Astrocyte (in vitro differentiated cells and primary cell): ENCODE results near the gene PHC3. TPM values are rescaled to one million over a fixed set of nuclear protein-coding genes. Genes with fewer than 3 reads are reported as not detected.

Experiments
- DNase-seq: peaks from one replicate; pipeline ENCODE4 v3.0.0-alpha.2; 2010; ENCODE audit warnings: low read depth
- FAIRE-seq: peaks from 2 replicates; lab custom pipeline; 2011; peaks lifted over from hg19 to GRCh38; lab: Jason Lieb, UNC
- H2AFZ ChIP-seq: 2 replicates; pipeline ENCODE4 v1.6.0; 2012; ENCODE audit warnings: low read depth, low read length, inconsistent platforms
- H3K27ac ChIP-seq: 2 replicates; pipeline ENCODE4 v1.5.1; 2011; ENCODE audit warnings: low read depth, low read length, inconsistent platforms
- H3K27me3 ChIP-seq: 2 replicates; pipeline ENCODE4 v1.6.0; 2011; ENCODE audit warnings: low read length, inconsistent platforms; ENCODE audit not compliant: insufficient read depth
- H3K36me3 ChIP-seq: 2 replicates; pipeline ENCODE4 v1.5.1; 2011; ENCODE audit warnings: low read length, inconsistent platforms; ENCODE audit not compliant: insufficient read depth
- H3K4me1 ChIP-seq: 2 replicates; pipeline ENCODE4 v1.5.1; 2011; ENCODE audit warnings: low read length, inconsistent platforms; ENCODE audit not compliant: insufficient read depth
- H3K4me2 ChIP-seq: 2 replicates; pipeline ENCODE4 v1.6.0; 2012; ENCODE audit warnings: low read length, inconsistent platforms
- H3K4me3 ChIP-seq: 2 replicates; pipeline ENCODE4 v1.5.1; 2011; ENCODE audit warnings: low read depth, mild to moderate bottlenecking, low read length, inconsistent platforms; ENCODE audit not compliant: insufficient read depth
- H3K79me2 ChIP-seq: 2 replicates; pipeline ENCODE4 v1.6.0; 2012; ENCODE audit warnings: mild to moderate bottlenecking, low read length, inconsistent platforms; ENCODE audit not compliant: insufficient read depth
- H3K9ac ChIP-seq: 2 replicates; pipeline ENCODE4 v1.6.0; 2012; ENCODE audit warnings: mild to moderate bottlenecking, low read length, inconsistent platforms
- H3K9me3 ChIP-seq: 2 replicates; pipeline ENCODE4 v1.5.1; 2012; ENCODE audit warnings: low read depth, mild to moderate bottlenecking, low read length, inconsistent platforms; ENCODE audit not compliant: insufficient read depth
- H4K20me1 ChIP-seq: 2 replicates; pipeline ENCODE4 v1.6.0; 2012; ENCODE audit warnings: low read length, inconsistent platforms; ENCODE audit not compliant: insufficient read depth
- H3K27ac Mint-ChIP-seq: one replicate; pipeline ENCODE4 v1.8.0; 2021; ENCODE audit warnings: mild to moderate bottlenecking, mixed read lengths; ENCODE audit not compliant: unreplicated experiment
- H3K27me3 Mint-ChIP-seq: one replicate; pipeline ENCODE4 v1.8.0; 2021; ENCODE audit warnings: low read depth, mixed read lengths; ENCODE audit not compliant: unreplicated experiment
- H3K36me3 Mint-ChIP-seq: one replicate; pipeline ENCODE4 v1.8.0; 2021; ENCODE audit warnings: low read depth, mixed read lengths; ENCODE audit not compliant: unreplicated experiment
- H3K4me1 Mint-ChIP-seq: one replicate; pipeline ENCODE4 v1.8.0; 2021; ENCODE audit warnings: low read depth, mixed read lengths; ENCODE audit not compliant: unreplicated experiment
- H3K4me3 Mint-ChIP-seq: one replicate; pipeline ENCODE4 v1.8.0; 2021; ENCODE audit warnings: mild to moderate bottlenecking, moderate library complexity, mixed read lengths; ENCODE audit not compliant: unreplicated experiment
- H3K9me3 Mint-ChIP-seq: one replicate; pipeline ENCODE4 v1.8.0; 2021; ENCODE audit warnings: mild to moderate bottlenecking, mixed read lengths; ENCODE audit not compliant: unreplicated experiment
- EZH2 ChIP-seq: IDR thresholded peaks from 2 replicates; pipeline ENCODE4 v1.6.1; 2012; ENCODE audit warnings: mild to moderate bottlenecking, low read length, inconsistent platforms; ENCODE audit not compliant: insufficient read depth
- total RNA-seq: library from RNA; stranded (reverse); gene quantifications from 2 replicates; pipeline ENCODE4 v1.2.1, GENCODE V29; 2021
- TF ChIP-seq, protein P1 (sequence below): IDR thresholded peaks from 2 replicates; pipeline ENCODE4 v1.5.1; 2011; ENCODE audit warnings: low read depth, mild to moderate bottlenecking, inconsistent platforms, low read length, moderate library complexity; ENCODE audit not compliant: insufficient read depth

Gene PHC3
- total RNA-seq, 1 donor from 2014 or later, result 40.8 TPM

DNA sequence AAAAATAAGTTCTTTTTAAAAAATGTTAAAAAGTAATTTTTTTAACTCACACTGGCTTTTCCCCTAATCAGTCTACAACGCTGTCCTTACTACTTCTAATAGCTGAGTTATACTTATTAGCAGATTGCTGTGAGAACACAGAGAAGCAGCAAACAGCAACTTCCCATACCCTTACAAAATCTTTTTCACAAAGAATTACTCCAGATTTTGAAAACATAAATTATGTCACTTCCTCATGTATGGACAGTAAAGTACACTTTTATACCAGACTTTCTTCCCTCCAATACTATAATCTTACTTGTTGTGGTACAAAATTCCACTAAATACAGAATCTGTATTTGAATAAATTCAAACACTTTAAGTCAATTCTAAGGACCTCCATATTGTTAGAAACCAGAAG, 2.1 kb downstream of the PHC3 start:
- Mint-ChIP-seq H3K4me3 (peak overlapping the region; percentile 92), H3K27ac (no peak overlapping the region), H3K27me3 (no peaks in the 10 kb centered on the region), H3K4me1 (peaks cover 8% of the 10 kb centered on the region), H3K9me3 (no peaks in the 10 kb centered on the region), H3K36me3 (peaks cover 6% of the 10 kb centered on the region)
- H3K27me3 ChIP-seq, result no peaks in the 10 kb centered on the region
- H3K9me3 ChIP-seq, result no peaks in the 10 kb centered on the region
- FAIRE-seq, result no peak
- no peak overlapping the region for H3K27ac ChIP-seq
- peak overlapping the region; percentile 93 for H3K4me2 ChIP-seq
- peaks cover 18% of the 10 kb centered on the region for H3K4me1 ChIP-seq
- peak overlapping the region; percentile 80 for H3K4me3 ChIP-seq
- H2AFZ ChIP-seq, result no peak overlapping the region
- no peak for TF ChIP-seq EZH2
- TF ChIP-seq, protein P1, sequence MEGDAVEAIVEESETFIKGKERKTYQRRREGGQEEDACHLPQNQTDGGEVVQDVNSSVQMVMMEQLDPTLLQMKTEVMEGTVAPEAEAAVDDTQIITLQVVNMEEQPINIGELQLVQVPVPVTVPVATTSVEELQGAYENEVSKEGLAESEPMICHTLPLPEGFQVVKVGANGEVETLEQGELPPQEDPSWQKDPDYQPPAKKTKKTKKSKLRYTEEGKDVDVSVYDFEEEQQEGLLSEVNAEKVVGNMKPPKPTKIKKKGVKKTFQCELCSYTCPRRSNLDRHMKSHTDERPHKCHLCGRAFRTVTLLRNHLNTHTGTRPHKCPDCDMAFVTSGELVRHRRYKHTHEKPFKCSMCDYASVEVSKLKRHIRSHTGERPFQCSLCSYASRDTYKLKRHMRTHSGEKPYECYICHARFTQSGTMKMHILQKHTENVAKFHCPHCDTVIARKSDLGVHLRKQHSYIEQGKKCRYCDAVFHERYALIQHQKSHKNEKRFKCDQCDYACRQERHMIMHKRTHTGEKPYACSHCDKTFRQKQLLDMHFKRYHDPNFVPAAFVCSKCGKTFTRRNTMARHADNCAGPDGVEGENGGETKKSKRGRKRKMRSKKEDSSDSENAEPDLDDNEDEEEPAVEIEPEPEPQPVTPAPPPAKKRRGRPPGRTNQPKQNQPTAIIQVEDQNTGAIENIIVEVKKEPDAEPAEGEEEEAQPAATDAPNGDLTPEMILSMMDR, result no peak
- H3K9ac ChIP-seq, result peak overlapping the region; percentile 95
- no peak for DNase-seq
- H3K79me2 ChIP-seq, result peaks cover 63% of the 10 kb centered on the region
- H3K36me3 ChIP-seq, result peaks cover 21% of the 10 kb centered on the region
- H4K20me1 ChIP-seq, result peaks cover 26% of the 10 kb centered on the region

DNA sequence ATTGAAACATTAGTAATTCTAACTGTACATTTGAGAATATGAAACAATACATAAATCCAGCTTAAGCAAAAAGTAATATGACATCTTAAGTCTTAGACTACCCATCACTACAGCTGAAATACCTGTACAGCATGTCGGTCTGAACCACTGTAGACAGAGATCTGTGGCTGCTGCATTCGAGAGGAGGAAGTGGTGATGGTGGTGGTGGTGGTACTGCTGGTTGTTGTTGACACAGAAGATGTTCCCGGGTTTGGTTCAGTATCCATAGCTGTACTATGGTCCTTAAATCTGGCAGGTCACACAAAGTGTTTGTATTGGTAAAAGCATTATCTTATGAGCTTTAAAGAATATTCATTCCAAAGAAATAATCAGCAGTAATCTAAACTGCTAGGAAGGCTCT, 2.9 kb downstream of the PHC3 start:
- Mint-ChIP-seq H3K4me1 (peaks cover 8% of the 10 kb centered on the region), H3K4me3 (peak overlapping the region; percentile 24), H3K27me3 (no peaks in the 10 kb centered on the region), H3K27ac (no peak overlapping the region), H3K36me3 (peaks cover 6% of the 10 kb centered on the region), H3K9me3 (no peaks in the 10 kb centered on the region)
- Histone ChIP-seq H3K36me3 (peaks cover 24% of the 10 kb centered on the region), H3K4me3 (no peak overlapping the region), H3K9me3 (no peaks in the 10 kb centered on the region), H4K20me1 (peaks cover 29% of the 10 kb centered on the region), H3K4me1 (peaks cover 18% of the 10 kb centered on the region), H3K27ac (no peak overlapping the region), H3K4me2 (peak overlapping the region; percentile 93), H2AFZ (no peak overlapping the region), H3K79me2 (peaks cover 70% of the 10 kb centered on the region), H3K27me3 (no peaks in the 10 kb centered on the region), H3K9ac (no peak overlapping the region)
- FAIRE-seq (no peak), DNase-seq (no peak)
- TF ChIP-seq EZH2, result no peak
- TF ChIP-seq, protein P1, result no peak

DNA sequence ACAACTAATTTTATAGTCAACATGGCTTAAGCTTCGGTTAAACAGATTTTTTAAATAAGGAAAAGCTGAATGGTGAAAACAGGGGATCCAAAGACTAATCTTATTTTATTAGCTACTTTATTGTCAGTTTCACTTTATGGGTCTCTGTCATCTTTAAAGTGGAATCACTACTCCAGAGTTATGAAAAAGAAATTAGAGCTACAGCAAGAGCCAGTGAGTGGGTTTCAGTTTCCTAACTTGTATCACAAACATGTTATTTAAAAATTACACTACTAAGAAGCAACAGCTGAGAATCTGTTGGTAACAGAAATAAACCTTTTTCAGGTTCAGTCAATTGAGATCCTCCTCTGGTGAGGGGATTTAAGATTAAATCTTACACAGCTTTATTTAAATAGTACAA, 10.0 kb downstream of the PHC3 start:
- H3K79me2 ChIP-seq, result peaks cover 80% of the 10 kb centered on the region
- Mint-ChIP-seq H3K9me3 (no peaks in the 10 kb centered on the region), H3K4me1 (peaks cover 13% of the 10 kb centered on the region), H3K4me3 (no peak overlapping the region), H3K27me3 (no peaks in the 10 kb centered on the region), H3K36me3 (peaks cover 6% of the 10 kb centered on the region), H3K27ac (no peak overlapping the region)
- H2AFZ ChIP-seq, result no peak overlapping the region
- H3K9ac ChIP-seq, result no peak overlapping the region
- DNase-seq (no peak), FAIRE-seq (no peak)
- peaks cover 42% of the 10 kb centered on the region for H3K36me3 ChIP-seq
- H3K9me3 ChIP-seq, result no peaks in the 10 kb centered on the region
- H3K27ac ChIP-seq, result no peak overlapping the region
- TF ChIP-seq EZH2, result no peak
- TF ChIP-seq, protein P1, result no peak
- H3K4me3 ChIP-seq, result no peak overlapping the region
- peaks cover 36% of the 10 kb centered on the region for H4K20me1 ChIP-seq
- H3K4me2 ChIP-seq, result no peak overlapping the region
- no peaks in the 10 kb centered on the region for H3K4me1 ChIP-seq
- H3K27me3 ChIP-seq, result no peaks in the 10 kb centered on the region
